NCI-H446 treated with DMSO at 0.1 percent for 48 hours (cell line): ENCODE data around the gene CDK14.
"Not testable (repeated sequence)": the region's sequence is repeated elsewhere in the genome, so short reads cannot be mapped to it uniquely, and the experiment has no call there.

Experiments used
- DNase-seq: peaks from one replicate; lab custom pipeline; 2025; lab: John Stamatoyannopoulos, UW

Gene CDK14

DNA sequence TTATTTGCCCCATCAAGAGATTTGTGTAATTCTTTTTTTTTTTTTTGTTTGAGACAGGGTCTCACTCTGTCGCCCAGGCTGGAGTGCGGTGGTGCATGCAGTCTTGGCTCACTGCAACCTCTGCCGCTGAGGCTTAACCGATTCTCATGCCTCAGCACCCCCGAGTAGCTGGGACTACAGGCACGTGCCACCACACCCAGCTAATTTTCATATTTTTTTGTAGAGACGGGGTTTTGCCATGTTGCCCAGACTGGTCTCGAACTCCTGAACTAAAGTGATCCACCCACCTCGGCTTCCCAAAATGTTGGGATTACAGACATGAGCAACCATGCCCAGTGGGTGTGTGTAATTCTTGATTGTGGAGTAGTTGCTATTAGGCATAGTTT, 161.4 kb downstream of the CDK14 start:
- DNase-seq = not testable (repeated sequence)

GRCh38 chr7:90758933-90759562, 162.9 kb downstream of the CDK14 start:
- no peak for DNase-seq

DNA sequence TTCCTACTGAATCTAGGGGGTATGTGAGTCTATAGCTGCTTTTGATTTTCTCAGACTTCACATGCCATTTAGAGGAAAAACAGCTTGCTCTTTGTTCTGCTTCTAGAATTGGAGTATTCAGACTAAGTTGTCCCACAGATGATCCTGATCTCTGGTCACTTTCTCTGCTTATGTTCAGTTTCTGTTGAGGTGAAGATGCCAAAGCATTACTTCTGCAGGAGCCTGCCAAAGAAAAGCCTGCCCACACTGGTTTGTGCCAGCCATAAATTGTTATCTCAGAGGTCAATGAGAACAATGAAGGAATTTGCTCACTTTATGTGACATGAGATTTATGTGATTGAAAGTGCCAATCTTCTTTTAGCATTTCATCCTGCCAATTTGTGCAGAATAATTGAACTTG, 163.6 kb downstream of the CDK14 start:
- DNase-seq = no peak

DNA sequence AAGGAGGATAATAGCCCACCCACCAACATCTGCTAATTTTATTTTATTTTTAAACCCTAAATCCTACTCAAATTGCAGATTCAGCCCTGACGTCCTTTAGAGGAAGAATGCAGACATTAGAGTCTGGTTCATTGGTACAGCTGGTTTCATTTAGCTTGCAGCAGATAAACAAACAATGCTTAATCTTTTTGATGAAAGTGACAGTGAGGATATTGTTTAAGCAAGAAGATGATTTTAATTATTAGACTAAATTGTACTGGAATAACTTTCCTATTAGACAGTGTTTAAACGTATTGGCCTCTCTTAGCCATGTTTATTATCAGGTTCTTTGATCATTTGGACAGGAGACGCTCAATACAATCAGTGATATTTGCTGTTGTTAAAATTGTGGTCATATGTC, 164.8 kb downstream of the CDK14 start:
- no peak for DNase-seq

- no peak for DNase-seq
Measured at GRCh38 chr7:90761584-90761983, 165.5 kb downstream of the CDK14 start.

DNA sequence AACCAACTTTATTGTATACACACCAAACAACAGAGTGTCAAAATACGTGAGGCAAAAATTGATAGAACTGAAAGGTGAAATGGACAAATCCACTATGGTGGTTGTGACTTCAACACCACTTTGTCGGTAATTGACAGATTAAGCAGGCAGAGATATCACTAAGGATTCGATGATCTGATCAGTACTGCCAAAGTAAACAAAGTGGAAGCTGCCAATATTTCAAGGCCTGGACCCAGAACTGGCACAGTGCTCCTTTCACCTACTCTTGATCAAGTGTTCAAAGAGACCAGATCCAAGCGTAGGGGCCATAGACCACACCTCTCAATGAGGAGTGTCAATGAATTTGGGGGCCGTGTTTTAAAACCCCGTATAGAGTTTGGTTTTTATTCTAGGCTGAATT, 167.0 kb downstream of the CDK14 start:
- peak; percentile 46 for DNase-seq

- DNase-seq = no peak
Measured at GRCh38 chr7:90764848-90765570, 168.9 kb downstream of the CDK14 start.

DNA sequence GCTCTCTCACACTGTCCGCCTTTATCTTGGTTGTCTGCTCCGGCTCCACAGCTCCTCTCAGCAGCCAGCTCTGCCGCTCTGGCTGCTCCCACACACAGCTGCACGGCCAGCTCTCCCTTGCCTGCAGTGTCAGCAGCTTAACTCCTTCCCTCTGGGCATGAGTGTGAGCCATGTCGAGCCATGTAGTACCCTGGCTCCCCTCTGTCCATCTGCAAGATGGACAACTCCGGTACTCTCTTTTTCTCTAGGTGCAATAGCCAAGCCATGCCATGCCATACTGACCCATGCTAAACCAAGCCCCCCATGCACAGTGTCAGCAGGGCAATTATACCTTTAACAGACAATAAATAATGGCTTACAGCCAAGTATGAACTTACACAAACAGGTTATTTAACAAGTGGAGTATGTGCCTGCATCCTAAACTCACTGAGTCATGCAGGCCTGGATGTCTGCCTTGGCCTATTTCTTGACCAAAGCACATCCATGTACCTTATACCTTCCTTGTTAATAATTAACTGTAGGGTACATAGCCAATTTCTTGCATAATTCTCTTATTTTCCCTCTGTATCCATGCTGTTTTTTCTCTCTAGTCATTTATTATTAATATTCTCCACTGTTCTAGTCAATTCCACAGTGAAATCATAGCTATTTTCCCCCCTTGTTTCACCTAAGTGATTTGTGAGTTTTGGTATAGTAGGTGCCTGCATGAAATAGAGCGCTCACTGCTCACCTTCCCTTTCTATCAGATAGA, 170.9 kb downstream of the CDK14 start:
- peak; percentile 37 for DNase-seq

- peak; percentile 42 for DNase-seq
Measured at GRCh38 chr7:90768301-90768700, 172.2 kb downstream of the CDK14 start.

GRCh38 chr7:90769036-90769435, 172.9 kb downstream of the CDK14 start:
- peak; percentile 77 for DNase-seq

- peak; percentile 83 for DNase-seq
Measured at GRCh38 chr7:90769566-90769965, 173.4 kb downstream of the CDK14 start.

DNA sequence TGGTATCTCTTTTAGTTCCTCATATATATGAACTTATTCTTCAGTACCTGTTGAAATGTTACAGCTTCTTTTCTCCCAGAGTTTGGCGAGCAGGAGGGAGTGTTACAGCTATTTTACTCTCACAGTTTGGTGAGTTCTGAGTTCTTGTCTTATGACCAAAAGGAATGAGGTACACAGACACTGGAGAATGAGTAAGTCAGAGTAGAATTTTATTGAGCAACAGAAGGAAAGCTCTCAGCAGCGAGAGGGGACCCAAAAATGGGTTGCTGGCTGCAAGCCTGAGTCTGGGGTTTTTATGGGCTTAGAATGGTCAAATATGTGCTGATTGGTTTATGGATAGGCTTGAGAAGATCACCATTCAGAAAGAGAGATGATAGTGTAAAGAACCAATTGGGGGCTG, 175.2 kb downstream of the CDK14 start:
- no peak for DNase-seq

DNA sequence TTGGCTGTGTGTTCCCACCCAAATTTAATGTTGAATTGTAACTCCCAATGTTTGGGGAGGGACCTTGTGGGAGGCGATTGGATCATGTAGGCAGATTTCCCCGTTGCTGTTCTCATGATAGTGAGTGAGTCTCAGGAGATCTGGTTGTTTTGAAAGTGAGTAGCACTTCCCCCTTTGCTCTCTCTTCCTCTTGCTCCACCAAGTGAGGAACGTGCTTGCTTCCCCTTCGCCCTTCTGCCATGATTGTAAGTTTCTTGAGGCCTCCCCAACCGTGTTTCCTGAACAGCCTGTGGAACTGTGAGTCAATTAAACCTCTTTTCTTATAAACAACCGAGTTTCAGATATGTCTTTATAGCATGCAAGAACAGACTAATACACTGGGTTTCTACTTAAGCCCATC, 176.3 kb downstream of the CDK14 start:
- DNase-seq = no peak

DNA sequence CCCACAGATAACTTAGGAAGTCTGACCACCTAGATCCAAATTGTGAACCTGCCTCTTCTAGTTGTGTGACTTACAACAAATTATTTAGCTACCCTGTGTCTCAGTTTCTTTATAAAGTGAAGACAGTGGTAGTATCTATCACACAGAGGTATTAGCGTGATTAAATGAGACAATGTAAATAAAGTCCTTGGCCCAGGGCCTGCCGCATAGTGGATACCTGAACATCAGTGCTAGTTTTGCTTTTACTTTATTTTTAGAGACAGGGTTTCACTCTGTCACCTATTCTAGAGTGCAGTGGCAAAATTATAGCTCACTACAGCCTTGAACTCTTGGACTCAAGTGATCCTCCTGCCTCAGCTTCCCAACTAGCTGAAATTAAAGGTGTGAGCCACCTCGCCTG, 177.1 kb downstream of the CDK14 start:
- DNase-seq = no peak

DNA sequence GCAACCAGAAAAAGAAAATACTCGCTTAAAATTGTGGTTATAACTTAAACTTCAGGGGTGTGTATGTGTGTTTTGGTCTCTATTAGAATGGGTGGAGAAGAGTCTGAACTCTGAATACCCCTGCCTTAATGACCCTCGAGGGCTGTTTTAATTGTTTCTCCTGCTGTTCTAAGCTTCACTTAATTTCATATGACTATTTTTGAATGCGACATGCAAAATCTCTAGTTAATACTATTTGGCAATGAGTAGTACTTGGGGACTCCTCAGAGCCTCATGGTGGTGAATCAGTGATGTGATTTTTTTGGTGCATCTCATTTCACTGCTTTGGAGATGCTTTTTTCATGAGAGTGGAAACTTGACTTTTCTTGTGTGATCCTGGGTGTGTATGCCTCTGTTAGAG, 178.6 kb downstream of the CDK14 start:
- DNase-seq = no peak

DNA sequence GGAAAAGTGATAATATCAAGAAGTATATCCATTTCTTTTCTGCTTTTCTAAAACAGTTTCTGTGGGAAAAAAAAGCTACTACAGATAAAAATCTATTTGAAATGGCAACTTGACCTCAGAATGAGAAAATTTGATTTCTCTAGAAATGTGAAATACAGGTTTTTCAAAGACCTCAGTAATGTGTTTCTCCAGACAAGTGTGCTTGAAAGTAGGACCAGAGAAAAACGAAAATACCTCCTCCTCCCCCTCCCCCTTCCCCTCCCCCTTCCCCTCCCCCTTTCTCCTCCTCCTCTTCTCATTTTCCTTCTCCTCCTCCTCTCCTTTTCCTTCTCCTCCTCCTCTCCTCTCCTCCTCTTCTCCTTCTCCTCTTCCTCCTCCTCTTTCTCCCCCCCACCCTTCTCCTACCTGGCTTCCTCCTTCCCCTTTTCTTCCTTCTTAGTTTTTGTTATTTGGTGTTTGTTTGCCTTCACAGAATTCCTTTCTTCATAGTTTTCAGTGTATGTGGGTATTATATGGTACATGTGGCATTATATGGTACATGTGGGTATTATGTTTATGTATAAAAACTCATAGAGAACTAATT, 179.4 kb downstream of the CDK14 start:
- no peak for DNase-seq

DNA sequence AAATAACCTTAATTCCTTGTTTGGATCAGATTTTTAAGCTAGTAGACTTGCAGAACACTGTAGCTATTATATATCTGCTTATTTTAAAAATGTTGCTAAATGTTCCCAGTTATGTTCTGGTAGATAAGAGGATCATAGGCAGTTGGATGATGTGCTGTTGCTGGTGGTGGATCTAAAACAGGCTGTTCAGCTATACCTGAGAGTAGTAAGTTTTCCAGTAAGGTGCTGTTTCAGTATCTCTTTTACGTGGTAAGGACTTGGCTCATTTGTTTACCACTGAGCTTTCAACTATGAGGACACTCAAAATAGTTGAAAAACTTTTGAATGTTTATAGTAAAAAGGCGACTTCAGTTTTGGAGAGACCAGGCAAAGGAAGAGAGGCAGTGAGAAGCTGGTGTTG, 180.9 kb downstream of the CDK14 start:
- no peak for DNase-seq

- DNase-seq = no peak
Measured at GRCh38 chr7:90777465-90777864, 181.3 kb downstream of the CDK14 start.

DNA sequence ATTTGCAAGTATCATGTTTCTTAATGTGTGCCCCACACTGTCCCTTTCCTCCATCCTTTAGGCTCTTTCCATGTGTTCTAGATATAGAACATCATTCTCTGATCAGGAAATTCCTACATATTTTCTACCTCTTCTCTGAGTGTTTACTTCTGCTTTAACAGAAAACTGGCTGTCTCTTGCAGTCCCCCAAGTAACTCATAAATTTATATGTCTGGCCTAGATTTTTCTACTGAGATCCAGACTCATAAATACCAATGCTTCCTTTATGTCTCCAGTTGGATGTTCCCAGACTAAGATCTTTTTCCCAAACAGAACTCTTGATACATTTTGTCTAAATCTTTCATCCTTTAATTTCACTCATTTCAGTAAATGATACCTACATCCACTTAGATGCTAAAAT, 181.8 kb downstream of the CDK14 start:
- no peak for DNase-seq

DNA sequence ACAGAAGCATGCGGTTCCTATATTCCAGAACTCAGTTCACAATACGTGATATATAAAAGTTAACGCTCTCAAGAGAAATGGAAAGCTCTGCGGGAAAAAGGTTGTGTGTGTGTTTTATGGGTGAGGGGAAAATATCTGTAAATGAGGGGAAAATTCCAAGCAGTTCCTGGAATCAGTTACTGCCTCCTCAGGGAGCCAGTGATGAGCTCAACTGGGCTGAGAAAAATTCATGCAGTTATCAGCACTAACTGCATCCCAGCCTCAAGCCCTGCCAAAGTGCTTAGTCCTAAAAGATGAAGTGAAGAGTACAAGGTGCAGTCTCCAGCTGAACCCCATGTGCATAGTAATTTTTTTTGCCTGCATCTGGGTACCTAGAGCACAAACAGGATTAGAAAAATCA, 191.9 kb downstream of the CDK14 start:
- no peak for DNase-seq

DNA sequence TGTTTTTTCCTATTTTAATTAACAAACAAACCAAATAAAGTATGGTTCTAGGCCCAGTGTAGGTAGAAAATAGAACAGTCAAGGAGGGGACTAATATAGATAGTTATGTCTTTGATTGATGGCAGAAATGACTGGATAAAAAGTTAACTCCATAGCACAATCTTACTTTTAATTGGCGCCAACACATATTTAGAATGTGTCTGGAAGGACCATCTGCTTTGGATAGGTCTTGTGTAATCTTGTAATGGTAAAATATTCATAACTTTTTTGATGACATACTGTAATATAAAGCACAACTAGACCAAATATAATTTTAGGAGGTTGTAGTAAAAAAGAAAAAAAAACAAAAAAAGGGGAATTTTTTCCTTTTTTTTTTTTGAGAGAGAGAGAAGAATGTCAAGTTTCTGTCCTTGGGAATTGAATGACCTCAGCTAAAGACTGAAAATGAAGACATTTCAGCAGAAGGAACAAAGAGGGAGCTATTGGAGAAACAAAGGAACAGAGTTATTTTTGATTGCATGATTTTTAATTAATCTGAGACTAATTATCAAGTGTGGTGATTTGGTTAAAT, 193.7 kb downstream of the CDK14 start:
- DNase-seq = no peak

DNA sequence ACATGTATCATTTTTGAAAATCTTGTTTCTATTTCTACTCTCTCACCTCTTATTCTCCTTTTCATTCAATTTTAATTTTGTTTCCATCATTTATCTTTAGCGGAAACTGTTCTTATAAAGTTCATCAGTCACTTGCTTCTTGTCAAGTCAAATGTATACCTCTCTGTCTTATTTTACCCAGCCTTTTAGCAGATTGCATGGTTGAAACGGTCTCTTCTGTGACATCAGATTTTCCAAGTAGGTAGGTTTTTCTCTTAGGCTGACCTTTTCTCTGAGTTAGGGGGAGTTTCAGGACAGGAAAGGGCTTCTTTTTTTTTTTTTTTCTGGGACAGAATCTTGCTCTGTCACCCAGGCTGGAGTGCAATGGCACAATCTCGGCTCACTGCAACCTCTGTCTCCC, 195.5 kb downstream of the CDK14 start:
- DNase-seq = no peak

DNA sequence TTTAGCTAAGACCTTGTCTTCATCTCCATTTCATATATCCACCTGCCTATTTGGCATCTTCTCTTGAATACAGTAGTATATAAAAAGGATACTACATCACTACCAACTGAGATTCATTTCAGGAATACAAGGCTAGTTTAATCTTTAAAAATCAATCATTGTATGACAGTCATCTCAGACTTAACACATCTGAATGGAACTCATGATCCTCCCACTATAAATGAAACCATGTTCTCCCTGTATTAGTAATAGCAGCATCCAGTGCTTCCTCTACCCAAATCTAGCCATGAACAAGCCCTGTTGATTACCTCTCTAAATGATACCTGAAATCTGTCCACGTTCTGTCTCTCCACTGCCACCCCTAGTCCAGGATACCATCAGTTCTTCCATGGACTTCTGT, 196.2 kb downstream of the CDK14 start:
- DNase-seq = no peak
